ENCODE results near the gene APOC3. TPM values are rescaled to one million over a fixed set of nuclear protein-coding genes. Genes with fewer than 3 reads are reported as not detected.

The APOC3 gene
- total and polyA plus RNA-seq, 8 donors, result 0.32 to 2.1 (median 0.62) TPM; not detected in 3

GRCh38 chr11:116859175-116859574 lies 29.5 kb downstream of the APOC3 start:
- H3K36me3 ChIP-seq, result peaks cover 0 to 83% of the 10 kb centered on the region in 2 donors
- intact Hi-C loops (cut with DNase I), result no loop called here
- DNase-seq, result no peak

GRCh38 chr11:116860303-116860702 lies 30.6 kb downstream of the APOC3 start:
- peaks cover 0 to 86% of the 10 kb centered on the region in 2 donors for H3K36me3 ChIP-seq
- intact Hi-C loops (cut with DNase I), result no loop called here
- peaks cover 0 to 3% of the 10 kb centered on the region in 2 donors for H3K4me1 ChIP-seq
- H3K27me3 ChIP-seq, result no peaks in the 10 kb centered on the region
- no peaks in the 10 kb centered on the region for H3K9me3 ChIP-seq
- H3K4me3 ChIP-seq, result no peak overlapping the region
- no peak for DNase-seq
- TF ChIP-seq CTCF (IDR thresholded peaks at IDR 0.05), result no peak
- no peak for ATAC-seq
- H3K27ac ChIP-seq, result no peak overlapping the region

More at GRCh38 chr11:116859175-116859574, 29.5 kb downstream of the APOC3 start:
- no peaks in the 10 kb centered on the region for H3K9me3 ChIP-seq
- ATAC-seq, result no peak
- no peak for TF ChIP-seq CTCF (IDR thresholded peaks at IDR 0.05)
- no peak overlapping the region for H3K4me3 ChIP-seq
- no peak overlapping the region for H3K27ac ChIP-seq
- no peaks in the 10 kb centered on the region for H3K27me3 ChIP-seq
- H3K4me1 ChIP-seq, result peaks cover 0 to 15% of the 10 kb centered on the region in 2 donors

- intact Hi-C loops (cut with DNase I), result no loop called here
- Histone ChIP-seq H3K36me3 (peaks cover 0 to 94% of the 10 kb centered on the region in 2 donors), H3K9me3 (no peaks in the 10 kb centered on the region), H3K4me1 (no peaks in the 10 kb centered on the region), H3K27ac (no peak overlapping the region), H3K27me3 (no peaks in the 10 kb centered on the region), H3K4me3 (no peak overlapping the region)
- ATAC-seq (no peak), DNase-seq (no peak)
- TF ChIP-seq CTCF (IDR thresholded peaks at IDR 0.05), result no peak
Measured at GRCh38 chr11:116861539-116861938, 31.8 kb downstream of the APOC3 start.

- peaks cover 4 to 100% of the 10 kb centered on the region in 2 donors for H3K36me3 ChIP-seq
- intact Hi-C loops (cut with DNase I), result no loop called here
- no peak for DNase-seq
- H3K27me3 ChIP-seq, result no peaks in the 10 kb centered on the region
- no peak overlapping the region for H3K4me3 ChIP-seq
- no peak for ATAC-seq
- no peak for TF ChIP-seq CTCF (IDR thresholded peaks at IDR 0.05)
- H3K27ac ChIP-seq, result no peak overlapping the region
- H3K9me3 ChIP-seq, result no peaks in the 10 kb centered on the region
- H3K4me1 ChIP-seq, result no peaks in the 10 kb centered on the region
Measured at GRCh38 chr11:116862185-116862584, 32.5 kb downstream of the APOC3 start.

- no peaks in the 10 kb centered on the region for H3K27me3 ChIP-seq
- no peaks in the 10 kb centered on the region for H3K4me1 ChIP-seq
- no peak for TF ChIP-seq CTCF (IDR thresholded peaks at IDR 0.05)
- peaks cover 4 to 100% of the 10 kb centered on the region in 2 donors for H3K36me3 ChIP-seq
- no peak overlapping the region for H3K4me3 ChIP-seq
- DNase-seq, result no peak
- H3K9me3 ChIP-seq, result no peaks in the 10 kb centered on the region
- H3K27ac ChIP-seq, result no peak overlapping the region
- no peak for ATAC-seq
- intact Hi-C loops (cut with DNase I), result no loop called here
Measured at GRCh38 chr11:116862951-116863350, 33.2 kb downstream of the APOC3 start.

Data from left lung (tissue), 10 donors.